Keratinocyte (primary cell): ENCODE measurements around the gene OR51L1. TPM values are rescaled to one million over a fixed set of nuclear protein-coding genes. Genes with fewer than 3 reads are reported as not detected.

Experiments
- DNase-seq: peaks from one replicate; pipeline ENCODE4 v3.0.0-alpha.2; 2011; ENCODE audit warnings: low read depth, missing footprints, low spot score
- FAIRE-seq: peaks from 2 replicates; lab custom pipeline; 2011; peaks lifted over from hg19 to GRCh38; lab: Jason Lieb, UNC
- H2AFZ ChIP-seq: 2 replicates; pipeline ENCODE4 v1.6.0; 2012; ENCODE audit warnings: low read length, control low read depth, inconsistent platforms; ENCODE audit not compliant: control insufficient read depth
- H3K27ac ChIP-seq: 2 replicates; pipeline ENCODE4 v1.5.1; 2011; ENCODE audit warnings: low read length; ENCODE audit not compliant: control insufficient read depth, insufficient read depth
- H3K27me3 ChIP-seq: 3 replicates; pipeline ENCODE4 v1.6.0; 2011; ENCODE audit warnings: low read length; ENCODE audit not compliant: control insufficient read depth, insufficient read depth; ENCODE audit errors: extremely low read depth
- H3K36me3 ChIP-seq, 2 experiments: 2 replicates in 1 of 2; 3 replicates in 1 of 2; pipeline ENCODE4 v1.5.1; 2011; ENCODE audit warnings: low read length in 2 of 2, mild to moderate bottlenecking in 1 of 2; ENCODE audit not compliant: control insufficient read depth in 2 of 2, insufficient read depth in 2 of 2; ENCODE audit errors: extremely low read depth in 1 of 2
- H3K4me1 ChIP-seq: 3 replicates; pipeline ENCODE4 v1.5.1; 2011; ENCODE audit warnings: low read length; ENCODE audit not compliant: control insufficient read depth, insufficient read depth; ENCODE audit errors: extremely low read depth
- H3K4me2 ChIP-seq: 3 replicates; pipeline ENCODE4 v1.6.0; 2011; ENCODE audit warnings: low read depth, low read length; ENCODE audit not compliant: control insufficient read depth, insufficient read depth; ENCODE audit errors: extremely low read depth
- H3K4me3 ChIP-seq, 3 experiments: fragments of 200-600 bp in 1 of 3; sonication (generic) in 1 of 3; 2 replicates in 2 of 3; 3 replicates in 1 of 3; pipeline ENCODE4 v1.5.1; 2011 to 2016; ENCODE audit warnings: low read length in 3 of 3, mild to moderate bottlenecking in 3 of 3, control low read depth in 2 of 3, inconsistent platforms in 1 of 3, low read depth in 1 of 3, mixed read lengths in 1 of 3, mixed run types in 1 of 3, moderate library complexity in 1 of 3; ENCODE audit not compliant: control insufficient read depth in 2 of 3, insufficient read depth in 2 of 3; ENCODE audit errors: extremely low read depth in 1 of 3
- H3K79me2 ChIP-seq: 2 replicates; pipeline ENCODE4 v1.6.0; 2012; ENCODE audit warnings: low read length; ENCODE audit not compliant: control insufficient read depth, insufficient read depth
- H3K9ac ChIP-seq: 3 replicates; pipeline ENCODE4 v1.6.0; 2011; ENCODE audit warnings: low read length; ENCODE audit not compliant: control insufficient read depth, insufficient read depth; ENCODE audit errors: extremely low read depth
- H3K9me1 ChIP-seq: 3 replicates; pipeline ENCODE4 v1.6.0; 2011; ENCODE audit warnings: low read length; ENCODE audit not compliant: control insufficient read depth, insufficient read depth; ENCODE audit errors: extremely low read depth
- H3K9me3 ChIP-seq: 2 replicates; pipeline ENCODE4 v1.5.1; 2012; ENCODE audit warnings: low read depth, low read length; ENCODE audit not compliant: control insufficient read depth
- H4K20me1 ChIP-seq: 3 replicates; pipeline ENCODE4 v1.6.0; 2011; ENCODE audit warnings: low read length; ENCODE audit not compliant: control insufficient read depth, insufficient read depth; ENCODE audit errors: extremely low read depth
- EZH2 ChIP-seq: IDR thresholded peaks from one replicate; pipeline ENCODE4 v1.6.1; 2012; ENCODE audit warnings: inconsistent platforms, mild to moderate bottlenecking, low read length, moderate library complexity
- dilution Hi-C: fragments of 300-500 bp; cut with MboI; formaldehyde crosslinking; loops from one replicate; pipeline ENCODE4 v1.7.0; 2020; ENCODE audit warnings: low sequenced_read_pairs; ENCODE audit not compliant: extremely low pct_ligation_motif_present
- polyA plus RNA-seq, 5 experiments: library from polyadenylated mRNA; depleted of rRNA in 3 of 5; stranded (reverse) in 3 of 5; stranded (forward) in 1 of 5; unstranded in 1 of 5; fragments of >200 nt; gene quantifications; 1 replicate in 1 of 5; 2 replicates in 3 of 5; 3 replicates in 1 of 5; pipeline versions ENCODE4 v1.2.1 to v1.2.3, GENCODE V29; 2011 to 2012; ENCODE audit warnings: missing spikeins in 2 of 5, low read depth in 1 of 5, low replicate concordance in 1 of 5
- TF ChIP-seq, protein P1 (sequence below), 3 experiments: IDR thresholded peaks in 1 of 3; conservative IDR thresholded peaks in 1 of 3; optimal IDR thresholded peaks in 1 of 3; 2 replicates in 2 of 3; 3 replicates in 1 of 3; pipeline versions ENCODE3 to v1.5.1; 2011; ENCODE audit warnings: low read length in 3 of 3, mild to moderate bottlenecking in 3 of 3, moderate library complexity in 2 of 3, control low read depth in 1 of 3, inconsistent platforms in 1 of 3; ENCODE audit not compliant: insufficient read depth in 2 of 3; ENCODE audit errors: extremely low read depth in 1 of 3

Gene OR51L1
- polyA plus RNA-seq, 1 donor (not counting 4 experiments of a cell fraction or from before 2014, with no cell fraction given): not detected

DNA sequence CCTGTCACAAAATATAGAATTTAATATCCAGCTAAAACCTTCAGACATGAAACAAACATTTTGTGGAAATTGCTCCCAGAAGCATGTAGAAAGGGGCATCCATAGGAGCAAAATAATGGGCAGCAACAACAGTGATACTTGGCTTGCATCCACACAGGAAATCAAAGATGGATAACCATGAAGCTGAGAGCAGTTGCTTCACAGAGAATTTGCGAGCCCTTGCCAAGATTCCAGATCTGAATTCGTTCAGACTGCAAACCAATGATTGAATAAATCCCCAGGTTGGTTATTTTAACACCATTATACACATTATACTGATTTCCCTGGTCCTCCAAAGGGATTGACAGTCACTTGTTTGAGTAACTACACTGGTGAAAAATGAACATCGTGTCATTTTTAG, 15.6 kb upstream of the OR51L1 start:
- Histone ChIP-seq H3K27ac (no peak overlapping the region), H3K9ac (no peak overlapping the region), H3K27me3 (no peaks in the 10 kb centered on the region), H2AFZ (no peak overlapping the region), H3K9me3 (no peaks in the 10 kb centered on the region), H3K4me3 (no peak overlapping the region), H3K9me1 (no peaks in the 10 kb centered on the region), H3K79me2 (no peaks in the 10 kb centered on the region), H3K4me2 (no peak overlapping the region), H4K20me1 (no peaks in the 10 kb centered on the region), H3K36me3 (no peaks in the 10 kb centered on the region), H3K4me1 (no peaks in the 10 kb centered on the region)
- FAIRE-seq (no peak), DNase-seq (no peak)
- no peak for TF ChIP-seq EZH2
- TF ChIP-seq, protein P1, sequence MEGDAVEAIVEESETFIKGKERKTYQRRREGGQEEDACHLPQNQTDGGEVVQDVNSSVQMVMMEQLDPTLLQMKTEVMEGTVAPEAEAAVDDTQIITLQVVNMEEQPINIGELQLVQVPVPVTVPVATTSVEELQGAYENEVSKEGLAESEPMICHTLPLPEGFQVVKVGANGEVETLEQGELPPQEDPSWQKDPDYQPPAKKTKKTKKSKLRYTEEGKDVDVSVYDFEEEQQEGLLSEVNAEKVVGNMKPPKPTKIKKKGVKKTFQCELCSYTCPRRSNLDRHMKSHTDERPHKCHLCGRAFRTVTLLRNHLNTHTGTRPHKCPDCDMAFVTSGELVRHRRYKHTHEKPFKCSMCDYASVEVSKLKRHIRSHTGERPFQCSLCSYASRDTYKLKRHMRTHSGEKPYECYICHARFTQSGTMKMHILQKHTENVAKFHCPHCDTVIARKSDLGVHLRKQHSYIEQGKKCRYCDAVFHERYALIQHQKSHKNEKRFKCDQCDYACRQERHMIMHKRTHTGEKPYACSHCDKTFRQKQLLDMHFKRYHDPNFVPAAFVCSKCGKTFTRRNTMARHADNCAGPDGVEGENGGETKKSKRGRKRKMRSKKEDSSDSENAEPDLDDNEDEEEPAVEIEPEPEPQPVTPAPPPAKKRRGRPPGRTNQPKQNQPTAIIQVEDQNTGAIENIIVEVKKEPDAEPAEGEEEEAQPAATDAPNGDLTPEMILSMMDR (optimal IDR thresholded peaks at IDR 0.05 in 1 of 3, IDR thresholded peaks at IDR 0.05 in 1 of 3, conservative IDR thresholded peaks at IDR 0.05 in 1 of 3; ENCODE audit: extremely low read depth in 1 of 3, insufficient read depth in 2 of 3, low read length in 3 of 3): no peak
- dilution Hi-C loops: no loop called here

DNA sequence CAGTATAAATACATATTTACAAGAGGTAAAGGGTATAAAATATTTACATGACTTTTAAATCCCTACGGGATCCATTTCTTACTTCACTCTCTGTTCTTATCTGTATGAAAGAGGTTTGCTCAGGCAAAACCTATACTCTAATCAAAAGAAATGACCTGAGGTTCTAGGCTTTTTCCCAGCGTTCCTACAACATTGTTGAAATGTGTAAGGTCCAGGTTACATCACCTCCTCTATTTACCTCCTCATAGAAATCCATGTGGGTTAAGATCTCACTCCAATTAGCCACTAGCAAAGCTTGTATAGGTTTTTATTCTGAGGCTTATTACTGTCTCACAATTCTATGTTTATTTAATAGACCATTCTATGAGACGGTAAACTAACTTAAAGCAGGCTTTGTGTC, 12.0 kb upstream of the OR51L1 start:
- Histone ChIP-seq H3K27me3 (no peaks in the 10 kb centered on the region), H4K20me1 (no peaks in the 10 kb centered on the region), H3K36me3 (no peaks in the 10 kb centered on the region), H2AFZ (no peak overlapping the region), H3K4me2 (no peak overlapping the region), H3K9me3 (no peaks in the 10 kb centered on the region), H3K9me1 (no peaks in the 10 kb centered on the region), H3K9ac (no peak overlapping the region), H3K27ac (no peak overlapping the region), H3K79me2 (no peaks in the 10 kb centered on the region), H3K4me3 (no peak overlapping the region), H3K4me1 (no peaks in the 10 kb centered on the region)
- DNase-seq (no peak), FAIRE-seq (no peak)
- dilution Hi-C loops: no loop called here
- TF ChIP-seq, protein P1 (optimal IDR thresholded peaks at IDR 0.05 in 1 of 3, IDR thresholded peaks at IDR 0.05 in 1 of 3, conservative IDR thresholded peaks at IDR 0.05 in 1 of 3; ENCODE audit: extremely low read depth in 1 of 3, insufficient read depth in 2 of 3, low read length in 3 of 3): no peak
- TF ChIP-seq EZH2: no peak
